IMR-90 (cell line): Measurements from ENCODE around the gene CMTR1. TPM values are rescaled to one million over a fixed set of nuclear protein-coding genes. Genes with fewer than 3 reads are reported as not detected.
A peak's percentile ranks its signal among the peaks of the same experiment; 100 is the strongest.

Source experiments
- ATAC-seq: fragments of 200-7000 bp; cut with Tn5 transposase; 2 replicates; pipeline ENCODE4 v1.9.1; 2020; ENCODE audit warnings: low read depth, mild to moderate bottlenecking, moderate library complexity
- BruUV-seq: library from RNA; stranded (reverse); fragments of 400-500 nt; replicated peaks from 2 replicates; lab custom pipeline; 2021; lab: Mats Ljungman, UMichigan
- CTCF ChIA-PET: fragments of 300-600 bp; formaldehyde crosslinking; extraction: SDS; loops from one replicate; lab custom pipeline; 2021; ENCODE audit warnings: antibody characterized with exemption; lab: Yijun Ruan, JAX
- POLR2A ChIA-PET: fragments of 300-600 bp; sonication (Branson Sonifier 250); formaldehyde crosslinking; loops from one replicate; lab custom pipeline; 2022; ENCODE audit warnings: antibody characterized with exemption; ENCODE audit not compliant: unreplicated experiment; lab: Charles Lee
- DNase-seq: peaks from one replicate; pipeline ENCODE4 v3.0.0; 2013
- H2AFZ ChIP-seq: replicated peaks from 2 replicates; pipeline ENCODE3; 2013; ENCODE audit warnings: low read length, mild to moderate bottlenecking; ENCODE audit not compliant: poor library complexity
- H2AK5ac ChIP-seq: 2 replicates; pipeline ENCODE4 v1.6.1; 2013; ENCODE audit warnings: low read depth, low read length, inconsistent platforms
- H2AK9ac ChIP-seq: replicated peaks from 2 replicates; pipeline ENCODE3; 2013; ENCODE audit warnings: mild to moderate bottlenecking, low read depth, low read length, moderate library complexity; ENCODE audit not compliant: poor library complexity
- H2BK120ac ChIP-seq: 2 replicates; pipeline ENCODE4 v1.6.1; 2013; ENCODE audit warnings: low read depth, low read length, inconsistent platforms
- H2BK15ac ChIP-seq: 3 replicates; pipeline ENCODE4 v1.6.1; 2013; ENCODE audit warnings: low read depth, low read length, inconsistent platforms
- H2BK20ac ChIP-seq: 2 replicates; pipeline ENCODE4 v1.6.1; 2013; ENCODE audit warnings: low read depth, mild to moderate bottlenecking, inconsistent platforms, low read length, moderate library complexity
- H2BK5ac ChIP-seq: 2 replicates; pipeline ENCODE4 v1.6.1; 2013; ENCODE audit warnings: mild to moderate bottlenecking, low read depth, low read length, inconsistent platforms; ENCODE audit not compliant: poor library complexity, severe bottlenecking
- H3K14ac ChIP-seq: replicated peaks from 2 replicates; pipeline ENCODE4 v1.6.1; 2013; ENCODE audit warnings: low read depth, low read length, inconsistent platforms
- H3K18ac ChIP-seq: 2 replicates; pipeline ENCODE4 v1.6.1; 2013; ENCODE audit warnings: low read depth, low read length, control low read depth
- H3K23ac ChIP-seq: 2 replicates; pipeline ENCODE4 v1.6.1; 2013; ENCODE audit warnings: low read depth, low read length, inconsistent platforms
- H3K27ac ChIP-seq: 2 replicates; pipeline ENCODE4 v1.5.1; 2013; ENCODE audit warnings: mild to moderate bottlenecking, control low read depth, low read length; ENCODE audit not compliant: insufficient read depth
- H3K27me3 ChIP-seq: 2 replicates; pipeline ENCODE4 v1.6.1; 2013; ENCODE audit warnings: low read length; ENCODE audit not compliant: control insufficient read depth, insufficient read depth
- H3K36me3 ChIP-seq: 2 replicates; pipeline ENCODE4 v1.6.1; 2013; ENCODE audit warnings: low read length, mixed read lengths; ENCODE audit not compliant: control insufficient read depth, insufficient read depth
- H3K4ac ChIP-seq: 2 replicates; pipeline ENCODE4 v1.6.1; 2013; ENCODE audit warnings: low read depth, low read length, inconsistent platforms
- H3K4me1 ChIP-seq: 2 replicates; pipeline ENCODE4 v1.6.1; 2013; ENCODE audit warnings: low read length, mixed read lengths; ENCODE audit not compliant: control insufficient read depth, insufficient read depth
- H3K4me2 ChIP-seq: 2 replicates; pipeline ENCODE4 v1.6.1; 2013; ENCODE audit warnings: low read depth, mild to moderate bottlenecking, control low read depth, low read length, moderate library complexity
- H3K4me3 ChIP-seq: 2 replicates; pipeline ENCODE4 v1.5.1; 2013; ENCODE audit warnings: low read depth, mild to moderate bottlenecking, control low read depth, low read length, moderate library complexity; ENCODE audit not compliant: insufficient read depth
- H3K56ac ChIP-seq: 2 replicates; pipeline ENCODE4 v1.6.1; 2013; ENCODE audit warnings: low read length, inconsistent platforms; ENCODE audit not compliant: insufficient read depth; ENCODE audit errors: extremely low read depth
- H3K79me1 ChIP-seq, 2 experiments: 2 replicates each; pipeline ENCODE4 v1.6.1; 2013; ENCODE audit warnings: low read length in 2 of 2, inconsistent platforms in 1 of 2, low read depth in 1 of 2
- H3K9ac ChIP-seq: 2 replicates; pipeline ENCODE4 v1.6.1; 2013; ENCODE audit warnings: low read depth, low read length, control low read depth
- H3K9me1 ChIP-seq: 2 replicates; pipeline ENCODE4 v1.6.1; 2013; ENCODE audit warnings: low read length, inconsistent platforms; ENCODE audit not compliant: insufficient read depth
- H3K9me3 ChIP-seq: 2 replicates; pipeline ENCODE4 v1.6.1; 2013; ENCODE audit warnings: low read length; ENCODE audit not compliant: control insufficient read depth, insufficient read depth
- H4K20me1 ChIP-seq: 2 replicates; pipeline ENCODE4 v1.6.1; 2013; ENCODE audit warnings: low read length, inconsistent platforms; ENCODE audit not compliant: insufficient read depth
- H4K5ac ChIP-seq: 2 replicates; pipeline ENCODE4 v1.6.1; 2013; ENCODE audit warnings: mild to moderate bottlenecking, low read depth, low read length, control low read depth
- H4K8ac ChIP-seq, 2 experiments: 2 replicates each; pipeline ENCODE4 v1.6.1; 2013; ENCODE audit warnings: low read depth in 2 of 2, low read length in 2 of 2, control low read depth in 1 of 2, inconsistent platforms in 1 of 2
- H4K91ac ChIP-seq: 2 replicates; pipeline ENCODE4 v1.6.1; 2013; ENCODE audit warnings: low read depth, low read length, inconsistent platforms; ENCODE audit not compliant: insufficient read depth
- BHLHE40 ChIP-seq: fragments of 150-350 bp; IDR thresholded peaks from 2 replicates; pipeline ENCODE4 v1.6.1; 2016; ENCODE audit warnings: mild to moderate bottlenecking, low read depth, low read length
- CEBPB ChIP-seq: IDR thresholded peaks from 2 replicates; pipeline ENCODE4 v1.6.1; 2012; ENCODE audit warnings: low read depth, low read length, improper control_type of control experiment
- CHD1 ChIP-seq: IDR thresholded peaks from 2 replicates; pipeline ENCODE4 v1.6.1; 2012; ENCODE audit warnings: low read depth, low read length, improper control_type of control experiment
- FOS ChIP-seq: fragments of 150-350 bp; IDR thresholded peaks from 2 replicates; pipeline ENCODE4 v1.6.1; 2016; ENCODE audit warnings: low read depth, low read length
- MAFK ChIP-seq: IDR thresholded peaks from 2 replicates; pipeline ENCODE4 v1.6.1; 2012; ENCODE audit warnings: low read depth, low read length, improper control_type of control experiment
- POLR2A ChIP-seq: IDR thresholded peaks from 2 replicates; pipeline ENCODE4 v1.6.1; 2012; ENCODE audit warnings: mild to moderate bottlenecking, low read depth, low read length
- RAD21 ChIP-seq: IDR thresholded peaks from 2 replicates; pipeline ENCODE4 v1.6.1; 2012; ENCODE audit warnings: low read length, improper control_type of control experiment
- RCOR1 ChIP-seq: IDR thresholded peaks from 2 replicates; pipeline ENCODE4 v1.6.1; 2012; ENCODE audit warnings: mild to moderate bottlenecking, low read length, improper control_type of control experiment; ENCODE audit not compliant: insufficient replicate concordance
- RFX5 ChIP-seq: IDR thresholded peaks from 2 replicates; pipeline ENCODE4 v1.8.0; 2012; ENCODE audit warnings: low read depth, mild to moderate bottlenecking, low read length, moderate library complexity
- SMC3 ChIP-seq: fragments of 150-350 bp; IDR thresholded peaks from 2 replicates; pipeline ENCODE4 v1.6.1; 2016; ENCODE audit warnings: low read depth, mild to moderate bottlenecking, antibody characterized with exemption, low read length, moderate library complexity
- WGBS, 2 experiments: methylation state at CpG; one replicate each; pipeline versions ENCODE4 v1.1.5 to v1.1.7; 2013; ENCODE audit warnings: missing lambda C conversion rate in 2 of 2; ENCODE audit not compliant: insufficient read length in 1 of 2; ENCODE audit errors: extremely low coverage in 2 of 2; 5-methylcytosine and 5-hydroxymethylcytosine counted together
- dilution Hi-C: fragments of 300-500 bp; cut with HindIII; formaldehyde crosslinking; loops from one replicate; pipeline ENCODE4 v1.14.3; 2018; ENCODE audit warnings: low sequenced_read_pairs; ENCODE audit not compliant: unreplicated experiment
- in situ Hi-C: fragments of 300-500 bp; cut with MboI; formaldehyde crosslinking; loops from 3 replicates; pipeline ENCODE4 v1.14.3; 2019; ENCODE audit warnings: low sequenced_read_pairs, inconsistent platforms, mixed read lengths
- intact Hi-C: fragments of 100-400 bp; cut with micrococcal nuclease; formaldehyde crosslinking; loops from 2 replicates; pipeline ENCODE4 v1.10.0; 2022
- polyA plus RNA-seq, 3 experiments: library from polyadenylated mRNA; depleted of rRNA; stranded (reverse); fragments of >200 nt; gene quantifications; 2 replicates each; pipeline ENCODE4 v1.2.3, GENCODE V29; 2012; ENCODE audit warnings: low replicate concordance in 1 of 3
- total RNA-seq: library from RNA; depleted of rRNA; stranded (reverse); fragments of >200 nt; gene quantifications from 2 replicates; pipeline ENCODE4 v1.2.3, GENCODE V29; 2012
- TF ChIP-seq, protein P1 (sequence below): fragments of 150-350 bp; IDR thresholded peaks from 2 replicates; pipeline ENCODE4 v1.6.1; 2017; ENCODE audit warnings: mild to moderate bottlenecking, antibody characterized with exemption, low read length, low read depth
- TF ChIP-seq, protein P2 (sequence below): conservative IDR thresholded peaks from 2 replicates; pipeline ENCODE4 v1.5.1; 2012; ENCODE audit warnings: mild to moderate bottlenecking, low read depth, low read length, improper control_type of control experiment
- TF ChIP-seq, protein P3 (sequence below): fragments of 150-350 bp; IDR thresholded peaks from 2 replicates; pipeline ENCODE4 v1.6.1; 2016; ENCODE audit warnings: low read depth, mild to moderate bottlenecking, low read length, moderate library complexity, borderline replicate concordance

Gene CMTR1
- total and polyA plus RNA-seq, 2 of the 4 experiments (the other 2 are of a cell fraction), result 22.6 to 30.1 TPM

GRCh38 chr6:37524025-37524969 lies 91.3 kb downstream of the CMTR1 start:
- Histone ChIP-seq H2AK9ac (peak overlapping the region; percentile 60), H4K5ac (no peak overlapping the region), H3K9me1 (peaks cover 9% of the 10 kb centered on the region), H4K20me1 (peaks cover 16% of the 10 kb centered on the region), H3K56ac (no peak overlapping the region), H3K4me2 (0 out of 2 replicates have a peak overlapping the region, but pooled peaks have one; percentile 42), H4K8ac (no peak overlapping the region), H2AK5ac (peak overlapping the region; percentile 78; the same call in 1 of the 2 replicates), H3K9ac (no peak overlapping the region), H2BK5ac (peak overlapping the region; percentile 23), H4K91ac (no peak overlapping the region; the same call in 1 of the 2 replicates), H3K23ac (no peak overlapping the region; the same call in 1 of the 2 replicates), H3K4me3 (no peak overlapping the region), H3K36me3 (no peaks in the 10 kb centered on the region), H3K9me3 (no peaks in the 10 kb centered on the region), H3K27me3 (peaks cover 45% of the 10 kb centered on the region), H3K79me1 (no peaks in the 10 kb centered on the region), H3K18ac (no peak overlapping the region), H2BK15ac (no peak overlapping the region), H3K4ac (peak overlapping the region; percentile 45; the same call in 1 of the 2 replicates), H2AFZ (peak overlapping the region; percentile 8), H3K27ac (no peak overlapping the region), H3K14ac (no peak overlapping the region), H3K4me1 (peaks cover 5% of the 10 kb centered on the region), H2BK120ac (no peak overlapping the region), H2BK20ac (peak overlapping the region; percentile 34; the same call in 1 of the 2 replicates)
- intact Hi-C loops, result no loop called here
- ChIA-PET POLR2A (no interaction called here), CTCF (interaction anchor here (0.7 kb wide), 1 partner anchor 169 kb away, joined by 3 read pairs; no protein-coding TSS in a partner anchor)
- peak; percentile 64 for DNase-seq
- dilution Hi-C loops, result no loop called here
- in situ Hi-C loops, result no loop called here
- no TSS peak for BruUV-seq
- WGBS, 2 experiments, result 88% methylated on average over 4 of the region's 19 CpGs; no CpG with 5 or more reads in 1 of the 2 experiments
- peak; percentile 75 for ATAC-seq
- no peak for TF ChIP-seq MAFK
- no peak for TF ChIP-seq RCOR1
- TF ChIP-seq RFX5, result no peak
- peak; percentile 20; the same call in 1 of the 2 replicates for TF ChIP-seq CEBPB
- TF ChIP-seq, protein P1, sequence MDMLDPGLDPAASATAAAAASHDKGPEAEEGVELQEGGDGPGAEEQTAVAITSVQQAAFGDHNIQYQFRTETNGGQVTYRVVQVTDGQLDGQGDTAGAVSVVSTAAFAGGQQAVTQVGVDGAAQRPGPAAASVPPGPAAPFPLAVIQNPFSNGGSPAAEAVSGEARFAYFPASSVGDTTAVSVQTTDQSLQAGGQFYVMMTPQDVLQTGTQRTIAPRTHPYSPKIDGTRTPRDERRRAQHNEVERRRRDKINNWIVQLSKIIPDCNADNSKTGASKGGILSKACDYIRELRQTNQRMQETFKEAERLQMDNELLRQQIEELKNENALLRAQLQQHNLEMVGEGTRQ, result no peak
- TF ChIP-seq CHD1, result no peak
- 0 out of 2 replicates have a peak, but pooled peaks have one; percentile 22 for TF ChIP-seq FOS
- no peak for TF ChIP-seq SMC3
- no peak for TF ChIP-seq RAD21
- TF ChIP-seq BHLHE40, result peak; percentile 52
- TF ChIP-seq, protein P2, sequence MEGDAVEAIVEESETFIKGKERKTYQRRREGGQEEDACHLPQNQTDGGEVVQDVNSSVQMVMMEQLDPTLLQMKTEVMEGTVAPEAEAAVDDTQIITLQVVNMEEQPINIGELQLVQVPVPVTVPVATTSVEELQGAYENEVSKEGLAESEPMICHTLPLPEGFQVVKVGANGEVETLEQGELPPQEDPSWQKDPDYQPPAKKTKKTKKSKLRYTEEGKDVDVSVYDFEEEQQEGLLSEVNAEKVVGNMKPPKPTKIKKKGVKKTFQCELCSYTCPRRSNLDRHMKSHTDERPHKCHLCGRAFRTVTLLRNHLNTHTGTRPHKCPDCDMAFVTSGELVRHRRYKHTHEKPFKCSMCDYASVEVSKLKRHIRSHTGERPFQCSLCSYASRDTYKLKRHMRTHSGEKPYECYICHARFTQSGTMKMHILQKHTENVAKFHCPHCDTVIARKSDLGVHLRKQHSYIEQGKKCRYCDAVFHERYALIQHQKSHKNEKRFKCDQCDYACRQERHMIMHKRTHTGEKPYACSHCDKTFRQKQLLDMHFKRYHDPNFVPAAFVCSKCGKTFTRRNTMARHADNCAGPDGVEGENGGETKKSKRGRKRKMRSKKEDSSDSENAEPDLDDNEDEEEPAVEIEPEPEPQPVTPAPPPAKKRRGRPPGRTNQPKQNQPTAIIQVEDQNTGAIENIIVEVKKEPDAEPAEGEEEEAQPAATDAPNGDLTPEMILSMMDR, result no peak
- TF ChIP-seq POLR2A, result no peak
- TF ChIP-seq, protein P3, sequence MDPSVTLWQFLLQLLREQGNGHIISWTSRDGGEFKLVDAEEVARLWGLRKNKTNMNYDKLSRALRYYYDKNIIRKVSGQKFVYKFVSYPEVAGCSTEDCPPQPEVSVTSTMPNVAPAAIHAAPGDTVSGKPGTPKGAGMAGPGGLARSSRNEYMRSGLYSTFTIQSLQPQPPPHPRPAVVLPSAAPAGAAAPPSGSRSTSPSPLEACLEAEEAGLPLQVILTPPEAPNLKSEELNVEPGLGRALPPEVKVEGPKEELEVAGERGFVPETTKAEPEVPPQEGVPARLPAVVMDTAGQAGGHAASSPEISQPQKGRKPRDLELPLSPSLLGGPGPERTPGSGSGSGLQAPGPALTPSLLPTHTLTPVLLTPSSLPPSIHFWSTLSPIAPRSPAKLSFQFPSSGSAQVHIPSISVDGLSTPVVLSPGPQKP, result no peak
